MM.1S (cell line): Measurements from ENCODE around the gene MAP3K4.

Experiments used
- EZH2 ChIP-seq: fragments of 300-600 bp; sonication (generic); optimal IDR thresholded peaks from 2 replicates; pipeline ENCODE3; 2017; ENCODE audit warnings: low read depth, mild to moderate bottlenecking, antibody characterized with exemption, low read length, mixed read lengths
- TF ChIP-seq, protein P1 (sequence below): fragments of 300-600 bp; sonication (generic); IDR thresholded peaks from 2 replicates; pipeline ENCODE4 v1.5.1; 2016; ENCODE audit warnings: antibody characterized with exemption, low read length, mixed read lengths

DNA sequence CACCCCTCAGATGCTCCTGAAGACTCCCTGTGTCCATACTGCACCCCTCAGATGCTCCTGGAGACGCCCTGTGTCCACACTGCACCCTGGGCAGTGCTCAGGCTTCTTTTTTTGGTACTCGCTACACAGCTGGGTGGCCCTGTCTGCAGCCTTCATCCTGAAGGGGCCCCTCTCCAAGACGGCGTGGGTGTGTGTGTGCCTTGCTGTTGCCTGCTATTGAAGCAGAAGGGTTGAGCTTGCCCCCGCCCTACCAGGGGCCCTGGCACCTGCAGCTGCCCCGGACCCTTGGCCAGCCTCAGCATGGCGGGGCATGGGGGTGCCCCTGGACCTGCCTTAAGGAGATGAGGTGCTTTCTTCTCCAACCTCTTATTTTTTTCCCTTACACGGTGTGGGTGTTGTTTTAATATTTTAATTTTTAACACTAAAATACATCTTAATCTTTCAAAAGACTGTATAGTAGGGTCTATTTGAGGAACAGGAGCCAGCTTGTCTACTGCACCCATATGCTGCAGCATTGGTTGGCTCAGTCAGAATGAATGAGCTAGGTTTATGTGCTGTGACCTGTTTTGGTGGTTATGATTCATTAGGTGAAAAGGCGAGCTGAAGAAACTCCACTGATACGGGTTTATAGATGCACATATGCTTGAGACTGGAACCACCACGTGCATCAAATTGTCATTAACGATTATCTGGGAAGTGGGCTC lies 146.4 kb downstream of the MAP3K4 start:
- TF ChIP-seq, protein P1, sequence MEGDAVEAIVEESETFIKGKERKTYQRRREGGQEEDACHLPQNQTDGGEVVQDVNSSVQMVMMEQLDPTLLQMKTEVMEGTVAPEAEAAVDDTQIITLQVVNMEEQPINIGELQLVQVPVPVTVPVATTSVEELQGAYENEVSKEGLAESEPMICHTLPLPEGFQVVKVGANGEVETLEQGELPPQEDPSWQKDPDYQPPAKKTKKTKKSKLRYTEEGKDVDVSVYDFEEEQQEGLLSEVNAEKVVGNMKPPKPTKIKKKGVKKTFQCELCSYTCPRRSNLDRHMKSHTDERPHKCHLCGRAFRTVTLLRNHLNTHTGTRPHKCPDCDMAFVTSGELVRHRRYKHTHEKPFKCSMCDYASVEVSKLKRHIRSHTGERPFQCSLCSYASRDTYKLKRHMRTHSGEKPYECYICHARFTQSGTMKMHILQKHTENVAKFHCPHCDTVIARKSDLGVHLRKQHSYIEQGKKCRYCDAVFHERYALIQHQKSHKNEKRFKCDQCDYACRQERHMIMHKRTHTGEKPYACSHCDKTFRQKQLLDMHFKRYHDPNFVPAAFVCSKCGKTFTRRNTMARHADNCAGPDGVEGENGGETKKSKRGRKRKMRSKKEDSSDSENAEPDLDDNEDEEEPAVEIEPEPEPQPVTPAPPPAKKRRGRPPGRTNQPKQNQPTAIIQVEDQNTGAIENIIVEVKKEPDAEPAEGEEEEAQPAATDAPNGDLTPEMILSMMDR, result no peak
- no peak for TF ChIP-seq EZH2
